Mucosa of rectum (tissue), 2 donors: ENCODE results near the gene CITED2.
A peak's percentile ranks its signal among the peaks of the same experiment; 100 is the strongest.

Source experiments
- H3K27ac ChIP-seq, 2 donors: one replicate each; pipeline ENCODE4 v1.7.0; 2013; ENCODE audit warnings: inconsistent platforms in 2 of 2, low read depth in 2 of 2, low read length in 2 of 2
- H3K27me3 ChIP-seq, 2 donors: one replicate each; pipeline ENCODE4 v1.7.0; 2013; ENCODE audit warnings: low read length in 2 of 2; ENCODE audit not compliant: control insufficient read depth in 2 of 2, insufficient read depth in 2 of 2
- H3K36me3 ChIP-seq, 2 donors: one replicate each; pipeline ENCODE4 v1.7.0; 2013; ENCODE audit warnings: low read length in 2 of 2; ENCODE audit not compliant: control insufficient read depth in 2 of 2, insufficient read depth in 2 of 2
- H3K4me1 ChIP-seq, 2 donors: one replicate each; pipeline ENCODE4 v1.7.0; 2013; ENCODE audit warnings: low read length in 2 of 2, mild to moderate bottlenecking in 1 of 2; ENCODE audit not compliant: control insufficient read depth in 2 of 2, insufficient read depth in 2 of 2
- H3K4me3 ChIP-seq, 2 donors: one replicate each; pipeline ENCODE4 v1.7.0; 2013; ENCODE audit warnings: low read length in 2 of 2
- H3K9ac ChIP-seq, 2 donors: one replicate each; pipeline ENCODE4 v1.7.0; 2013; ENCODE audit warnings: low read length in 2 of 2, low read depth in 1 of 2, mild to moderate bottlenecking in 1 of 2
- H3K9me3 ChIP-seq, 2 donors: one replicate each; pipeline ENCODE4 v1.7.0; 2013; ENCODE audit warnings: low read length in 2 of 2; ENCODE audit not compliant: control insufficient read depth in 2 of 2
- donor health status: healthy.
- donor health status: Normal muscosa, but diverticular disease.

CITED2 gene

GRCh38 chr6:139386404-139386803 is 12.0 kb upstream of the CITED2 start:
- H3K27ac ChIP-seq = no peak overlapping the region
- no peak overlapping the region for H3K9ac ChIP-seq
- H3K9me3 ChIP-seq = no peaks in the 10 kb centered on the region
- H3K27me3 ChIP-seq = no peaks in the 10 kb centered on the region
- H3K4me1 ChIP-seq = no peaks in the 10 kb centered on the region
- H3K36me3 ChIP-seq = no peaks in the 10 kb centered on the region
- no peak overlapping the region for H3K4me3 ChIP-seq

- Histone ChIP-seq H3K27ac (no peak overlapping the region), H3K4me3 (no peak overlapping the region), H3K4me1 (peaks cover 0 to 6% of the 10 kb centered on the region in 2 donors), H3K36me3 (no peaks in the 10 kb centered on the region), H3K9me3 (no peaks in the 10 kb centered on the region), H3K27me3 (no peaks in the 10 kb centered on the region), H3K9ac (no peak overlapping the region)
Observed at GRCh38 chr6:139381216-139381865, 6.9 kb upstream of the CITED2 start.

GRCh38 chr6:139380611-139381010 is 6.2 kb upstream of the CITED2 start:
- H3K36me3 ChIP-seq = no peaks in the 10 kb centered on the region
- H3K4me1 ChIP-seq = peaks cover 0 to 9% of the 10 kb centered on the region in 2 donors
- H3K4me3 ChIP-seq = no peak overlapping the region
- H3K9me3 ChIP-seq = no peaks in the 10 kb centered on the region
- no peaks in the 10 kb centered on the region for H3K27me3 ChIP-seq
- H3K27ac ChIP-seq = no peak overlapping the region
- H3K9ac ChIP-seq = no peak overlapping the region

GRCh38 chr6:139380168-139380567 is 5.7 kb upstream of the CITED2 start:
- Histone ChIP-seq H3K36me3 (no peaks in the 10 kb centered on the region), H3K9me3 (no peaks in the 10 kb centered on the region), H3K9ac (no peak overlapping the region), H3K27ac (no peak overlapping the region), H3K4me3 (no peak overlapping the region), H3K27me3 (no peaks in the 10 kb centered on the region), H3K4me1 (peaks cover 0 to 9% of the 10 kb centered on the region in 2 donors)

GRCh38 chr6:139378882-139379341 is 4.5 kb upstream of the CITED2 start:
- H3K36me3 ChIP-seq = peaks cover 0 to under 1% of the 10 kb centered on the region in 2 donors
- H3K4me1 ChIP-seq = peaks cover 0 to 9% of the 10 kb centered on the region in 2 donors
- H3K4me3 ChIP-seq = no peak overlapping the region
- H3K27ac ChIP-seq = no peak overlapping the region
- H3K27me3 ChIP-seq = no peaks in the 10 kb centered on the region
- H3K9me3 ChIP-seq = no peaks in the 10 kb centered on the region
- no peak overlapping the region for H3K9ac ChIP-seq

GRCh38 chr6:139378226-139378625 is 3.8 kb upstream of the CITED2 start:
- H3K4me1 ChIP-seq = peaks cover 0 to 9% of the 10 kb centered on the region in 2 donors
- no peak overlapping the region for H3K9ac ChIP-seq
- H3K4me3 ChIP-seq = no peak overlapping the region
- no peak overlapping the region for H3K27ac ChIP-seq
- peaks cover 5 to 7% of the 10 kb centered on the region in 2 donors for H3K36me3 ChIP-seq
- no peaks in the 10 kb centered on the region for H3K27me3 ChIP-seq
- no peaks in the 10 kb centered on the region for H3K9me3 ChIP-seq

GRCh38 chr6:139376604-139377218 is 2.3 kb upstream of the CITED2 start:
- Histone ChIP-seq H3K27ac (peak overlapping the region; percentile 94 to 100), H3K9me3 (no peaks in the 10 kb centered on the region), H3K27me3 (no peaks in the 10 kb centered on the region), H3K4me1 (peaks cover 3 to 12% of the 10 kb centered on the region in 2 donors), H3K9ac (peak overlapping the region; percentile 87 to 98), H3K36me3 (peaks cover 11% of the 10 kb centered on the region in 2 donors), H3K4me3 (peak overlapping the region; percentile 82 to 99)

GRCh38 chr6:139376017-139376330 is 1.5 kb upstream of the CITED2 start:
- Histone ChIP-seq H3K4me1 (peaks cover 9 to 20% of the 10 kb centered on the region in 2 donors), H3K4me3 (peak overlapping the region; percentile 82 to 99), H3K9me3 (no peaks in the 10 kb centered on the region), H3K27me3 (no peaks in the 10 kb centered on the region), H3K36me3 (peaks cover 11 to 16% of the 10 kb centered on the region in 2 donors), H3K9ac (peak overlapping the region; percentile 87 to 98), H3K27ac (peak overlapping the region; percentile 94 to 100)

- peaks cover 11 to 25% of the 10 kb centered on the region in 2 donors for H3K4me1 ChIP-seq
Observed at GRCh38 chr6:139375226-139376016, 973 bp upstream of the CITED2 start.

GRCh38 chr6:139373928-139374356 is 506 bp downstream of the CITED2 start:
- H3K27ac ChIP-seq = peak overlapping the region; percentile 94 to 100
- peaks cover 11 to 16% of the 10 kb centered on the region in 2 donors for H3K36me3 ChIP-seq
- H3K9ac ChIP-seq = peak overlapping the region; percentile 87 to 99
- H3K4me3 ChIP-seq = peak overlapping the region; percentile 82 to 99
- H3K9me3 ChIP-seq = no peaks in the 10 kb centered on the region
- peaks cover 21 to 36% of the 10 kb centered on the region in 2 donors for H3K4me1 ChIP-seq
- H3K27me3 ChIP-seq = no peaks in the 10 kb centered on the region

More at GRCh38 chr6:139375226-139376016, 973 bp upstream of the CITED2 start:
- Histone ChIP-seq H3K27ac (peak overlapping the region; percentile 94 to 100), H3K9ac (peak overlapping the region; percentile 87 to 98), H3K4me3 (peak overlapping the region; percentile 82 to 99), H3K27me3 (no peaks in the 10 kb centered on the region), H3K36me3 (peaks cover 11 to 16% of the 10 kb centered on the region in 2 donors), H3K9me3 (no peaks in the 10 kb centered on the region)
